ENCODE measurements around the gene MICAL2. TPM values are rescaled to one million over a fixed set of nuclear protein-coding genes. Genes with fewer than 3 reads are reported as not detected.

Gene MICAL2
- 1 to 10 TPM; 3.0 to 3.8 TPM for total RNA-seq

GRCh38 chr11:12110201-12110713 lies at the start of gene MICAL2:
MICAL2 (plus strand) TSS chr11:12110590; CDS start chr11:12162156, 51,566 bp downstream.

Small RNA genes lying within 50 kb of the gene (small RNA-seq; reads per million reads assigned to genes)
- 0 reads per million in 2 donors for gene MIR6124

Other genes with a start within 250 kb of the MICAL2 start
- 10 to 100 TPM in 1 of 2 donors, 1 to 10 TPM in 1; 3.1 to 11.0 TPM for gene DKK3, start 102.0 kb upstream of the MICAL2 start, total RNA-seq

Data from melanocyte of skin (primary cell).